PFSK-1 (cell line): ENCODE data around the gene IGF2BP3.

ENCODE experiments used
- FOXP2 ChIP-seq: optimal IDR thresholded peaks from 2 replicates; pipeline ENCODE3; 2011; ENCODE audit warnings: borderline replicate concordance, control low read depth, inconsistent platforms; ENCODE audit not compliant: insufficient read depth; ENCODE audit errors: extremely low read length, extremely low read depth
- POLR2AphosphoS5 ChIP-seq: IDR thresholded peaks from 2 replicates; pipeline ENCODE4 v1.6.1; 2012; ENCODE audit warnings: low read depth, mild to moderate bottlenecking, control low read depth, low read length, moderate library complexity
- SIN3A ChIP-seq: IDR thresholded peaks from 2 replicates; pipeline ENCODE4 v1.6.1; 2012; ENCODE audit warnings: mild to moderate bottlenecking, low read length, moderate library complexity, borderline replicate concordance; ENCODE audit not compliant: insufficient read depth
- TAF1 ChIP-seq: IDR thresholded peaks from 2 replicates; pipeline ENCODE4 v1.6.1; 2012; ENCODE audit warnings: low read length, control low read depth, borderline replicate concordance; ENCODE audit not compliant: insufficient read depth
- TF ChIP-seq, protein P1 (sequence below), 2 experiments: IDR thresholded peaks; 2 replicates each; pipeline versions ENCODE4 v1.6.1 to v1.8.0; 2011 to 2012; ENCODE audit warnings: low read depth in 2 of 2, low read length in 2 of 2, control low read depth in 1 of 2, inconsistent platforms in 1 of 2, mild to moderate bottlenecking in 1 of 2, moderate library complexity in 1 of 2; ENCODE audit not compliant: insufficient read depth in 1 of 2

DNA sequence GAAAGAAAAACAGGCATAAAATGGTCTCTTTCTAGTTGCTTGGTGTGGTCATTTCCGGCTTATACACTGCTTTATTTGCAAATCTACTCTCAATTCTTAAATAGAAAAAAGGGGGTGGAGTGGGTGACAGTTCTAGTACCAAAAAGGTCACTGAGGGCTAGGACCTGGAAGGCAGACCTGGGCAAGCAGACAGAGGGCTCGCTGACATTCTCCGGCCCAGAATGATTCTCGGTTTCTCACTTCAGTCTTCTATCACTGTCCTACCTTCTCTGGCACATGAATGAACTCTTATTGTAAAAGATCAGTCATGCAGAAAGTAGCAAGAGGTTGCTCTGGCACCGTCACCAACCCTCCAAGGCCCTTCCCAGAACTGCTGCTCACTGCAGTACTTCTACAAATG, 117.1 kb downstream of the IGF2BP3 start:
- TF ChIP-seq POLR2AphosphoS5 (no peak; the same call in 1 of the 2 replicates), SIN3A (no peak), TAF1 (no peak), FOXP2 (no peak)
- TF ChIP-seq, protein P1, sequence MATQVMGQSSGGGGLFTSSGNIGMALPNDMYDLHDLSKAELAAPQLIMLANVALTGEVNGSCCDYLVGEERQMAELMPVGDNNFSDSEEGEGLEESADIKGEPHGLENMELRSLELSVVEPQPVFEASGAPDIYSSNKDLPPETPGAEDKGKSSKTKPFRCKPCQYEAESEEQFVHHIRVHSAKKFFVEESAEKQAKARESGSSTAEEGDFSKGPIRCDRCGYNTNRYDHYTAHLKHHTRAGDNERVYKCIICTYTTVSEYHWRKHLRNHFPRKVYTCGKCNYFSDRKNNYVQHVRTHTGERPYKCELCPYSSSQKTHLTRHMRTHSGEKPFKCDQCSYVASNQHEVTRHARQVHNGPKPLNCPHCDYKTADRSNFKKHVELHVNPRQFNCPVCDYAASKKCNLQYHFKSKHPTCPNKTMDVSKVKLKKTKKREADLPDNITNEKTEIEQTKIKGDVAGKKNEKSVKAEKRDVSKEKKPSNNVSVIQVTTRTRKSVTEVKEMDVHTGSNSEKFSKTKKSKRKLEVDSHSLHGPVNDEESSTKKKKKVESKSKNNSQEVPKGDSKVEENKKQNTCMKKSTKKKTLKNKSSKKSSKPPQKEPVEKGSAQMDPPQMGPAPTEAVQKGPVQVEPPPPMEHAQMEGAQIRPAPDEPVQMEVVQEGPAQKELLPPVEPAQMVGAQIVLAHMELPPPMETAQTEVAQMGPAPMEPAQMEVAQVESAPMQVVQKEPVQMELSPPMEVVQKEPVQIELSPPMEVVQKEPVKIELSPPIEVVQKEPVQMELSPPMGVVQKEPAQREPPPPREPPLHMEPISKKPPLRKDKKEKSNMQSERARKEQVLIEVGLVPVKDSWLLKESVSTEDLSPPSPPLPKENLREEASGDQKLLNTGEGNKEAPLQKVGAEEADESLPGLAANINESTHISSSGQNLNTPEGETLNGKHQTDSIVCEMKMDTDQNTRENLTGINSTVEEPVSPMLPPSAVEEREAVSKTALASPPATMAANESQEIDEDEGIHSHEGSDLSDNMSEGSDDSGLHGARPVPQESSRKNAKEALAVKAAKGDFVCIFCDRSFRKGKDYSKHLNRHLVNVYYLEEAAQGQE (IDR thresholded peaks at IDR 0.05; ENCODE audit: insufficient read depth in 1 of 2, low read depth in 2 of 2, low read length in 2 of 2) = no peak
